Measurements from ENCODE around the gene JKAMP. TPM values are rescaled to one million over a fixed set of nuclear protein-coding genes. Genes with fewer than 3 reads are reported as not detected.

The JKAMP gene
- total and polyA plus RNA-seq, 3 donors from 2014 or later, result 76.7 to 87.2 (median 81.4) TPM

GRCh38 chr14:59538936-59539335 lies 54.6 kb downstream of the JKAMP start:
- intact Hi-C loops (cut with DNase I; ENCODE audit: low total_unique reads), result no loop called here
- H3K4me3 ChIP-seq, result no peak overlapping the region
- H3K27ac ChIP-seq, result no peak overlapping the region
- H3K36me3 ChIP-seq (ENCODE audit: low read depth, missing control alignments), result no peaks in the 10 kb centered on the region
- no peaks in the 10 kb centered on the region for H3K27me3 ChIP-seq
- no peaks in the 10 kb centered on the region for H3K4me1 ChIP-seq
- WGBS, 2 donors, result 89 to 92% methylated on average over 4 of the region's 4 CpGs
- H3K9me3 ChIP-seq, result no peaks in the 10 kb centered on the region
- TF ChIP-seq POLR2A (IDR thresholded peaks at IDR 0.05) (no peak), CTCF (IDR thresholded peaks at IDR 0.05) (no peak)
- no peak for DNase-seq

- no peaks in the 10 kb centered on the region for H3K9me3 ChIP-seq
- H3K27ac ChIP-seq, result no peak overlapping the region
- intact Hi-C loops (cut with DNase I; ENCODE audit: low total_unique reads), result no loop called here
- no peak for DNase-seq
- no peaks in the 10 kb centered on the region for H3K27me3 ChIP-seq
- no peaks in the 10 kb centered on the region for H3K4me1 ChIP-seq
- H3K36me3 ChIP-seq (ENCODE audit: low read depth, missing control alignments), result no peaks in the 10 kb centered on the region
- TF ChIP-seq POLR2A (IDR thresholded peaks at IDR 0.05) (no peak), CTCF (IDR thresholded peaks at IDR 0.05) (no peak)
- no peak overlapping the region for H3K4me3 ChIP-seq
- 36 to 48% methylated on average over 1 of the region's 1 CpG for WGBS, 2 donors
Measured at GRCh38 chr14:59540852-59541251, 56.5 kb downstream of the JKAMP start.

- no peaks in the 10 kb centered on the region for H3K9me3 ChIP-seq
- no peaks in the 10 kb centered on the region for H3K27me3 ChIP-seq
- WGBS, 2 donors, result 76 to 83% methylated on average over 2 of the region's 2 CpGs
- DNase-seq, result no peak
- H3K36me3 ChIP-seq (ENCODE audit: low read depth, missing control alignments), result no peaks in the 10 kb centered on the region
- no peaks in the 10 kb centered on the region for H3K4me1 ChIP-seq
- H3K27ac ChIP-seq, result no peak overlapping the region
- TF ChIP-seq POLR2A (IDR thresholded peaks at IDR 0.05) (no peak), CTCF (IDR thresholded peaks at IDR 0.05) (no peak)
- intact Hi-C loops (cut with DNase I; ENCODE audit: low total_unique reads), result no loop called here
- H3K4me3 ChIP-seq, result no peak overlapping the region
Measured at GRCh38 chr14:59541731-59542130, 57.4 kb downstream of the JKAMP start.

GRCh38 chr14:59543873-59544272 lies 59.6 kb downstream of the JKAMP start:
- Histone ChIP-seq H3K4me3 (no peak overlapping the region), H3K4me1 (no peaks in the 10 kb centered on the region), H3K36me3 (ENCODE audit: low read depth, missing control alignments) (no peaks in the 10 kb centered on the region), H3K27me3 (no peaks in the 10 kb centered on the region), H3K9me3 (no peaks in the 10 kb centered on the region), H3K27ac (no peak overlapping the region)
- 57 to 62% methylated on average over 7 of the region's 7 CpGs for WGBS, 2 donors
- no peak for DNase-seq
- no peak for TF ChIP-seq POLR2A (IDR thresholded peaks at IDR 0.05)
- intact Hi-C loops (cut with DNase I; ENCODE audit: low total_unique reads), result no loop called here

GRCh38 chr14:59547310-59547709 lies 63.0 kb downstream of the JKAMP start:
- Histone ChIP-seq H3K4me3 (no peak overlapping the region), H3K9me3 (no peaks in the 10 kb centered on the region), H3K36me3 (ENCODE audit: low read depth, missing control alignments) (no peaks in the 10 kb centered on the region), H3K4me1 (no peaks in the 10 kb centered on the region), H3K27ac (no peak overlapping the region), H3K27me3 (no peaks in the 10 kb centered on the region)
- DNase-seq, result no peak
- intact Hi-C loops (cut with DNase I; ENCODE audit: low total_unique reads), result no loop called here
- no peak for TF ChIP-seq CTCF (IDR thresholded peaks at IDR 0.05)
- no peak for TF ChIP-seq POLR2A (IDR thresholded peaks at IDR 0.05)
- WGBS, 2 donors, result 52 to 54% methylated on average over 2 of the region's 2 CpGs

Other genes with a start within 250 kb of the JKAMP start
- 10 to 100 TPM; 33.1 to 71.2 TPM for gene GPR135, start 19.1 kb upstream of the JKAMP start, total RNA-seq
- 25.8 TPM for gene GPR135, start 19.1 kb upstream of the JKAMP start, polyA plus RNA-seq (ENCODE audit: insufficient read depth, low read depth, low replicate concordance)
- 10 to 100 TPM; 63.2 to 74.3 TPM for gene L3HYPDH, start 109 bp upstream of the JKAMP start, total RNA-seq
- gene L3HYPDH, start 109 bp upstream of the JKAMP start, polyA plus RNA-seq (ENCODE audit: insufficient read depth, low read depth, low replicate concordance), result 48.2 TPM
- gene CCDC175, start 92.3 kb downstream of the JKAMP start, total RNA-seq, result 1 to 10 TPM; 1.4 to 9.8 TPM
- gene CCDC175, start 92.3 kb downstream of the JKAMP start, polyA plus RNA-seq (ENCODE audit: insufficient read depth, low read depth, low replicate concordance), result 1.3 TPM